MM.1S (cell line): ENCODE results near the gene IRS2.
"Not testable (repeated sequence)": the region's sequence is repeated elsewhere in the genome, so short reads cannot be mapped to it uniquely, and the experiment has no call there.

Experiments used
- DNase-seq: peaks from one replicate; pipeline ENCODE4 v3.0.0-alpha.2; 2015
- H2AFZ ChIP-seq: fragments of 300-600 bp; sonication (generic); 2 replicates; pipeline ENCODE4 v1.6.0; 2016; ENCODE audit warnings: antibody characterized with exemption, low read length
- H3F3A ChIP-seq: fragments of 300-600 bp; sonication (generic); 2 replicates; pipeline ENCODE4 v1.6.1; 2016; ENCODE audit warnings: mild to moderate bottlenecking, antibody characterized with exemption, low read length, moderate library complexity, mixed read lengths; ENCODE audit not compliant: insufficient read depth
- H3K27ac ChIP-seq: fragments of 300-600 bp; sonication (generic); 2 replicates; pipeline ENCODE4 v1.5.1; 2016; ENCODE audit warnings: mild to moderate bottlenecking, low read length
- H3K27me3 ChIP-seq: fragments of 300-600 bp; sonication (generic); replicated peaks from 2 replicates; pipeline ENCODE4 v1.6.0; 2016; ENCODE audit warnings: low read length; ENCODE audit not compliant: insufficient read depth
- H3K36me3 ChIP-seq: fragments of 300-600 bp; sonication (generic); replicated peaks from 2 replicates; pipeline ENCODE4 v1.6.1; 2016; ENCODE audit warnings: mild to moderate bottlenecking, low read length, mixed read lengths; ENCODE audit not compliant: insufficient read depth
- H3K4me1 ChIP-seq: fragments of 300-600 bp; sonication (generic); 2 replicates; pipeline ENCODE4 v1.6.1; 2016; ENCODE audit warnings: low read length, mixed read lengths
- H3K4me2 ChIP-seq: fragments of 300-600 bp; sonication (generic); 2 replicates; pipeline ENCODE4 v1.6.0; 2016; ENCODE audit warnings: low read depth, low read length
- H3K4me3 ChIP-seq: fragments of 300-600 bp; sonication (generic); 2 replicates; pipeline ENCODE4 v1.5.1; 2016; ENCODE audit warnings: low read length, mixed read lengths
- H3K79me2 ChIP-seq: fragments of 300-600 bp; sonication (generic); 2 replicates; pipeline ENCODE4 v1.6.1; 2016; ENCODE audit warnings: mixed run types, low read length, mixed read lengths
- H3K9ac ChIP-seq: fragments of 300-600 bp; sonication (generic); 2 replicates; pipeline ENCODE4 v1.6.1; 2016; ENCODE audit warnings: low read length, mixed read lengths
- H3K9me2 ChIP-seq: fragments of 300-600 bp; sonication (generic); replicated peaks from 2 replicates; pipeline ENCODE4 v1.6.1; 2016; ENCODE audit warnings: mild to moderate bottlenecking, low read length, mixed read lengths; ENCODE audit not compliant: insufficient read depth
- H3K9me3 ChIP-seq: fragments of 300-600 bp; sonication (generic); replicated peaks from 2 replicates; pipeline ENCODE4 v1.6.1; 2016; ENCODE audit warnings: mild to moderate bottlenecking, low read length, mixed read lengths; ENCODE audit not compliant: insufficient read depth
- H4K20me1 ChIP-seq: fragments of 300-600 bp; sonication (generic); 2 replicates; pipeline ENCODE4 v1.6.1; 2016; ENCODE audit warnings: mild to moderate bottlenecking, low read length, moderate library complexity, mixed read lengths; ENCODE audit not compliant: insufficient read depth
- EZH2 ChIP-seq: fragments of 300-600 bp; sonication (generic); optimal IDR thresholded peaks from 2 replicates; pipeline ENCODE3; 2017; ENCODE audit warnings: low read depth, mild to moderate bottlenecking, antibody characterized with exemption, low read length, mixed read lengths
- EZH2phosphoT487 ChIP-seq: fragments of 300-600 bp; sonication (generic); IDR thresholded peaks from 2 replicates; pipeline ENCODE4 v1.6.1; 2018; ENCODE audit warnings: antibody characterized with exemption, low read length
- TF ChIP-seq, protein P1 (sequence below): fragments of 300-600 bp; sonication (generic); IDR thresholded peaks from 2 replicates; pipeline ENCODE4 v1.5.1; 2016; ENCODE audit warnings: antibody characterized with exemption, low read length, mixed read lengths

Gene IRS2

DNA sequence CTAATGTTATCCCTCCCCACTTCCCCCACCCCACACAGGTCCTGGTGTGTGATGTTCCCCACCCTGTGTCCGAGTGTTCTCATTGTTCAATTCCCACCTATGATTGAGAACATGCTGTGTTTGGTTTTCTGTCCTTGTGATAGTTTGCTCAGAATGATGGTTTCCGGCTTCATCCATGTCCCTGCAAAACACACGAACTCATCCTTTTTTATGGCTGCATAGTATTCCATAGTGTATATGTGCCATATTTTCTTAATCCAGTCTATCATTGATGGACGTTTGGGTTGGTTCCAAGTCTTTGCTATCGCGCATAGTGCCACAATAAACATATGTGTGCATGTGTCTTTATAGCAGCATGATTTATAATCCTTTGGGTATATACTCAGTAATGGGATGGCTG, 36.8 kb upstream of the IRS2 start:
- H2AFZ ChIP-seq, H3K4me3 ChIP-seq, H3K79me2 ChIP-seq, H3K4me2 ChIP-seq, H3K27me3 ChIP-seq, H3K9ac ChIP-seq, H3K27ac ChIP-seq, H3F3A ChIP-seq, H3K36me3 ChIP-seq, H3K9me2 ChIP-seq, DNase-seq, H3K9me3 ChIP-seq, H4K20me1 ChIP-seq, H3K4me1 ChIP-seq: not testable (repeated sequence)

- Histone ChIP-seq H3K36me3 (no peaks in the 10 kb centered on the region), H3K27ac (no peak overlapping the region), H3K9me3 (no peaks in the 10 kb centered on the region), H3K79me2 (no peaks in the 10 kb centered on the region), H3K27me3 (no peaks in the 10 kb centered on the region), H3K9me2 (no peaks in the 10 kb centered on the region), H3F3A (no peaks in the 10 kb centered on the region), H3K4me3 (no peak overlapping the region), H3K9ac (no peak overlapping the region), H3K4me1 (no peaks in the 10 kb centered on the region), H3K4me2 (no peak overlapping the region), H4K20me1 (no peaks in the 10 kb centered on the region), H2AFZ (no peak overlapping the region)
- TF ChIP-seq EZH2 (no peak), EZH2phosphoT487 (no peak)
- TF ChIP-seq, protein P1, sequence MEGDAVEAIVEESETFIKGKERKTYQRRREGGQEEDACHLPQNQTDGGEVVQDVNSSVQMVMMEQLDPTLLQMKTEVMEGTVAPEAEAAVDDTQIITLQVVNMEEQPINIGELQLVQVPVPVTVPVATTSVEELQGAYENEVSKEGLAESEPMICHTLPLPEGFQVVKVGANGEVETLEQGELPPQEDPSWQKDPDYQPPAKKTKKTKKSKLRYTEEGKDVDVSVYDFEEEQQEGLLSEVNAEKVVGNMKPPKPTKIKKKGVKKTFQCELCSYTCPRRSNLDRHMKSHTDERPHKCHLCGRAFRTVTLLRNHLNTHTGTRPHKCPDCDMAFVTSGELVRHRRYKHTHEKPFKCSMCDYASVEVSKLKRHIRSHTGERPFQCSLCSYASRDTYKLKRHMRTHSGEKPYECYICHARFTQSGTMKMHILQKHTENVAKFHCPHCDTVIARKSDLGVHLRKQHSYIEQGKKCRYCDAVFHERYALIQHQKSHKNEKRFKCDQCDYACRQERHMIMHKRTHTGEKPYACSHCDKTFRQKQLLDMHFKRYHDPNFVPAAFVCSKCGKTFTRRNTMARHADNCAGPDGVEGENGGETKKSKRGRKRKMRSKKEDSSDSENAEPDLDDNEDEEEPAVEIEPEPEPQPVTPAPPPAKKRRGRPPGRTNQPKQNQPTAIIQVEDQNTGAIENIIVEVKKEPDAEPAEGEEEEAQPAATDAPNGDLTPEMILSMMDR, result no peak
- no peak for DNase-seq
Measured at GRCh38 chr13:109821103-109821502, 34.7 kb upstream of the IRS2 start.

DNA sequence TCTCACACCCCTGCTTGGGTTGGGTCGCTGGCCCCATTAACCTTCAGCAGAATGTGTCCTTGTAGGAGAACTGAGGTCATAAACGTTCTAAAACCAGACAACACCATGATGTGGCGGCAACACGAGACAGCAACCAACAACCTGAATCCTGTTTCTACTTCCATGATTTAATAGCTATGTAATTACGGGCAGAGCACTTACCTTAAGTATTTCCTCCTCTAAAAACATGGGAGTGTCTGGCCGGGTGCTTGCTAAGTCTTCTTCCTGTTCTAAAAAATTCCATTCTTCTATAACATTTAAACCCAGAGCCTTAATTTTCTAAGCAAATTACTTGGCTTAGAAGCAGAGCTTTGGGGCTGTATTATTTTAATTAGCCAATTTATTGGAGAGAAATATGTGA, 33.5 kb upstream of the IRS2 start:
- H3K27ac ChIP-seq, result no peak overlapping the region
- DNase-seq, result no peak
- TF ChIP-seq EZH2phosphoT487 (no peak), EZH2 (no peak)
- TF ChIP-seq, protein P1, result no peak
- H3K27me3 ChIP-seq, result no peaks in the 10 kb centered on the region
- H3K9ac ChIP-seq, result no peak overlapping the region
- no peaks in the 10 kb centered on the region for H3K79me2 ChIP-seq
- H4K20me1 ChIP-seq, result no peaks in the 10 kb centered on the region
- no peak overlapping the region for H3K4me3 ChIP-seq
- no peaks in the 10 kb centered on the region for H3K9me3 ChIP-seq
- H3K4me2 ChIP-seq, result no peak overlapping the region
- no peaks in the 10 kb centered on the region for H3K9me2 ChIP-seq
- H3K36me3 ChIP-seq, result no peaks in the 10 kb centered on the region
- no peaks in the 10 kb centered on the region for H3F3A ChIP-seq
- no peaks in the 10 kb centered on the region for H3K4me1 ChIP-seq
- no peak overlapping the region for H2AFZ ChIP-seq

DNA sequence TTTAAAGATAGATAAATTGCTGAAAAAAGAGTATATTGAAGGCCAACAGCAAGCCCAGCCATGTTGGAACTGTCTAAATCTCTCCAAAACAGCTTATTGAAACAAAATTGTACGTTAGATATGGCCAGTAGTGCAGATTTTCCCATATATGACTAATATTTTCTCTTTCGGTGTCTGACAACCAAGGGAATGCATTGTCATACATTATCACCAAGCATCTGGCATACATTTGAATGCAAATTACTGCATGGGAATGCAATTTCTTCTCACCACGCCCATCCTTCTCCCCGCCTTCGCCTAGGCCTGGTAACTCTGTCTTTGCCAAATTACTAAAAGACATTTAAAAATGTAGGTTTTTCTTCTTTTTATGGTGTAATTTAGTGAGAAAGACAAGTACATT, 32.5 kb upstream of the IRS2 start:
- Histone ChIP-seq H3K4me2 (no peak overlapping the region), H3F3A (no peaks in the 10 kb centered on the region), H3K4me1 (no peaks in the 10 kb centered on the region), H3K79me2 (no peaks in the 10 kb centered on the region), H4K20me1 (no peaks in the 10 kb centered on the region), H3K27ac (no peak overlapping the region), H3K9me3 (no peaks in the 10 kb centered on the region), H3K27me3 (no peaks in the 10 kb centered on the region), H2AFZ (no peak overlapping the region), H3K9me2 (no peaks in the 10 kb centered on the region), H3K4me3 (no peak overlapping the region), H3K9ac (no peak overlapping the region), H3K36me3 (no peaks in the 10 kb centered on the region)
- TF ChIP-seq EZH2 (no peak), EZH2phosphoT487 (no peak)
- TF ChIP-seq, protein P1, result no peak
- no peak for DNase-seq
